Stimulated activated CD8-positive, alpha-beta memory T cell treated with anti-CD3 and anti-CD28 coated beads, Interleukin-4, amount 100 ng/mL, for 4 hours (primary cell): ENCODE data around the gene SLC19A3.

Source experiments
- DNase-seq, 2 donors: peaks; one replicate each; pipeline ENCODE4 v3.0.0-alpha.2; 2020; ENCODE audit warnings: low read depth in 2 of 2, low spot score in 1 of 2

Gene SLC19A3

GRCh38 chr2:227634201-227634600 is 83.6 kb downstream of the SLC19A3 start:
- no peak for DNase-seq
